ENCODE measurements around the gene CDC14A.
A peak's percentile ranks its signal among the peaks of the same experiment; 100 is the strongest.
"Not testable (repeated sequence)": the region's sequence is repeated elsewhere in the genome, so short reads cannot be mapped to it uniquely, and the experiment has no call there.

CDC14A gene, protein sequence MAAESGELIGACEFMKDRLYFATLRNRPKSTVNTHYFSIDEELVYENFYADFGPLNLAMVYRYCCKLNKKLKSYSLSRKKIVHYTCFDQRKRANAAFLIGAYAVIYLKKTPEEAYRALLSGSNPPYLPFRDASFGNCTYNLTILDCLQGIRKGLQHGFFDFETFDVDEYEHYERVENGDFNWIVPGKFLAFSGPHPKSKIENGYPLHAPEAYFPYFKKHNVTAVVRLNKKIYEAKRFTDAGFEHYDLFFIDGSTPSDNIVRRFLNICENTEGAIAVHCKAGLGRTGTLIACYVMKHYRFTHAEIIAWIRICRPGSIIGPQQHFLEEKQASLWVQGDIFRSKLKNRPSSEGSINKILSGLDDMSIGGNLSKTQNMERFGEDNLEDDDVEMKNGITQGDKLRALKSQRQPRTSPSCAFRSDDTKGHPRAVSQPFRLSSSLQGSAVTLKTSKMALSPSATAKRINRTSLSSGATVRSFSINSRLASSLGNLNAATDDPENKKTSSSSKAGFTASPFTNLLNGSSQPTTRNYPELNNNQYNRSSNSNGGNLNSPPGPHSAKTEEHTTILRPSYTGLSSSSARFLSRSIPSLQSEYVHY

DNA sequence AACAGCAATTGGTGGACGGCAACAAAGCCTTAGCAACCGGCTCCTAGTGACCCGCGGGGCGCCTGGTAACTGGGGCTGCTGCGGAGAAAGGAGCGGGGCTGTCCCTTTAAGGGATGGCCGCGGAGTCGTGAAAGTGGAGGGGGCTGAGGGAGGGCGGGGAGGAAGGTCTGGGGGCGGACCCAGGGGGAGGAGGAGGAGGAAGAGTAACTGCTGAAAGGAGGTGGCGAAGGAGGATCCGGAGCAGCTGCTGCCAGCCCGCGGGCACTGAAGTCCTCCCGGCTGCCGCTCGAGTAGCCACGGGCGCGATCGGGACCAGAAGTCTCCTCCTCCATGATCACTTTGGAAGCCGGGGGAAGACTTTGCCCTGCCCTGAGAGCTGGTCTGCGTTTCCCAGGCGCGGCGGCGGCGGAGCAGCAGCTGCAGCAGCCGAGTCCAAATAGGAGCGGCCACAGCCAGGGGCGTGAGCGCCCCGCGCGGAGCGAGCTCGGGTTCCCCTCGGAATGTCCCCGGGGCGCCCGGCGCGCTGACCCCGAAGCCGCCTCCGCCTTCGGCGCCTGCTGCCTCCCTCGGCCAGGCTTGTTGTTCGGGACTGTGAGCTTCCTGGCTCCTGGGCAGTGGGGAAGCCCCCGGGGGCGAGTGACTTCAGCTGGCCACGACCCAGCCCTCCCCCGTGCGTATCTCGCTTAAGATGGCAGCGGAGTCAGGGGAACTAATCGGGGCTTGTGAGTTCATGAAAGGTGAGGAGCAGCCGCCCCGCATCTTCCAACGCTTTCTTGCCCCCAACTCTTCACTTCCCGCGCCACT lies at the start of gene CDC14A:
CDC14A (plus strand) TSS at position 240 of the 804 bp plus-strand sequence; CDS start at position 689, 449 bp downstream.
- DNase-seq (ENCODE audit: low read depth, low spot score): peak; percentile 69

DNA sequence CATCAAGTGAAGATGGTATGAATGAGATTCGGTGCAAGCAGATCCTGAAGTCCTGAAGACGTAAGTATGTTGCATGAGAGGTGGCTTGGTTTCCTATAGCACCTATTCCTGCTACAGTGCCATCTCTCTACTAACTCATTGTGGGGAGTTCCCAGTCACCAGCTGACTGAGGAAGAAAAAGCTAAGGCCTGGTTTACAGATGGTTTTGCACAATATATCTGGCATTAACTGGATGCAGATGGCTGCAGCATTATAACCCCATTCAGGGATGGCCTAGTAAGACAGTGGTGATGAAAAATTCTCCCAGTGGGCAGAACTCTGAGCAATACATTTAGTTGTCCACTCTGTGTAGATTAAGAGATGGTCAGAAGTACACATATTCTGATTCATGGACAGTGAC lies 49.6 kb upstream of the CDC14A start:
- no peak for DNase-seq (ENCODE audit: low read depth, low spot score)

DNA sequence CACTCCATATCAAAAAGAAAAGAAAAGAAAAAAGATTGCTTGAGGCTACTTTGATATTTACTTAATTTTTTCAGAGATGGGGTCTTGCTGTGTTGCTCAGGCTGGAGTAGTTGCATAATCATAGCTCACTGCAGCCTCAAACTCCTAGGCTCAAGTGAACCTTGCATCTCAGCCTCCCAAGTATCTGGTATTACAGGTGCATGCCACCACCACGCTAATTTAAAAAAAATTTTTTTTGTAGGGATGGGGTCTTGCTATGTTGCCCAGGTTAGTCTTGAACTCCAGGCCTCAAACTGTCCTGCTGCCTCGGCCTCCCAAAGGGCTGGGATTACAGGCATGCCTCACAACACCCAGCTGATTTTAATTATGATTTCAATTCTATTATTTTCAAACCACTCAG lies 48.1 kb upstream of the CDC14A start:
- no peak for DNase-seq (ENCODE audit: low read depth, low spot score)

DNA sequence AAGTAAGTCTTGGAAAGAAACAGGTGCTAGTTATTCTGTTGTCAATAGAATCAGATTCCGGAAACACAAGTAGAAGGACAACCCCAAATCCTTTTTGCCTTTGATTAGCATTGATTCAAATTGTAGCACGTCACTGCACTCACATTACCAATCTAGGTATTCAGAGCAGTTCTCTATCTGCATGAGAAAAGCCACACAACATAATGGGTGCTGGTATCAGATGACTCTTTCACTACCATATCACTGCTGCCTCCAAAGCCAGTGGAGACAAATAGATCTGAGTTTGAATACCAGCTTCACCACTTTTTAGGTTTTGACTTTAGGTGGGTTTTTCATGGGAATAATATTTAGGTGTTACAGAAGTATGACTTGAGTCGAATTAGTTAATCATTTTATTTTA lies 47.4 kb upstream of the CDC14A start:
- no peak for DNase-seq (ENCODE audit: low read depth, low spot score)

DNA sequence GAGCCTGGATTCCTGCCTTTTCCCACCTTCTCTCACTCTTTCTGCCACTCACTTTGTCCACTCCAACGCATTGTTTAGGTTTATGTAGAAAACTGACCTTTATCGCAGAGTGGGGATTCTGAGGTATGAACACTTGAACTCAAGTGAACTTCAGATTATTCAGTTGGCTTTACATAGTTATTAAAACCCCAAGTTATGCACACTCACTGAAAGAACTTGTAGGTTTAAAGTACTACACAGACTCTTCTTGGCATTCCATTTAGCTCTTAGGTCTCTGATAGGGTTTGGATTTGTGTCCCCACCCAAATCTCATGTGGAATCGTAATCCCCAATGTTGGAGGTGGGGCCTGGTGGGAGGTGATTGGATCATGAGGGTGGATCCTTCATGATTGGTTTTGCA lies 46.4 kb upstream of the CDC14A start:
- no peak for DNase-seq (ENCODE audit: low read depth, low spot score)

DNA sequence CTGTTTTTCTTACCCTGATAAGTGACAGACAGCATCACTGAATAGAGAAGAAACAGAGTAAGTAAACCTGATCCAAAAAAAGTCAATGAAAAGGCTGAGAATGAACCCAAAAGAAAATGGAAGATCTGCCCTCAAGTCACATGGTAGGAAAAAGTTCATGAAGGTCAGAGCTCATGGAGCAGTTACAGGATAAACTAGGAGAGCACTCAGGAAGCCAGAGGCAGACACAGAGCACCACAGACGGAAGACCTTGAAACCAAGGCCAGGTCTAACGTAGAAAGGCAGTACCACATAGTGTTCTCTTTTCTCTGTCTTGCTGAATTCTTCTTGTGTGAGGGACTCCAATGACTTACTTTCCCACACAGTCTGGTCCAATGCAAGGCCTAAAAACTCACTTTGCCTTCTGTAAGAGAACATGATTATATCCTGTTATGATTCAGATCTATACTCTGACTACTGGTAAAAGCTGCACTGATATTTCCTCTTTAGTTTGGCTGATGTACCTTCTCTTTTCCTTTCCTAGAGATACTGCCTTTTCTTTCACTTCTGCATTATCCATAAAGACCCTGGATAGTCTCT lies 45.5 kb upstream of the CDC14A start:
- DNase-seq (ENCODE audit: low read depth, low spot score): no peak

DNA sequence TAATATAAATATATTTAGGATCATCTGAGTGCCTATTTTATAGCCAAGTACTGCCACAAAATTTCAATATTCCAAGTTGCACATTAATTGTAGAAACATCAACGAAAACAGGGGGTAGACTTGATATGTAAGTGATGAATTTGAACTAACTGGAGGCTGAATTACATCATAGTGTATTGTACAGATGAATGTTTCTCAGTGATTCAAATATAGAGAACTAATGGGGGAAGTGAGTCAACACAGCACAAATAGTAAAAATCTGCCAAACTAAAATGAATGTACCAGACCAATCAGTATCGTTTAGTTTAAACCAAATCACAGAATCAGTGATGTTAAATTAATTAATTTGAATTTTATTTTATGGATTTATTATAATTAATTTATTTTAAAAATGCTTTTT lies 43.5 kb upstream of the CDC14A start:
- DNase-seq (ENCODE audit: low read depth, low spot score): no peak

DNA sequence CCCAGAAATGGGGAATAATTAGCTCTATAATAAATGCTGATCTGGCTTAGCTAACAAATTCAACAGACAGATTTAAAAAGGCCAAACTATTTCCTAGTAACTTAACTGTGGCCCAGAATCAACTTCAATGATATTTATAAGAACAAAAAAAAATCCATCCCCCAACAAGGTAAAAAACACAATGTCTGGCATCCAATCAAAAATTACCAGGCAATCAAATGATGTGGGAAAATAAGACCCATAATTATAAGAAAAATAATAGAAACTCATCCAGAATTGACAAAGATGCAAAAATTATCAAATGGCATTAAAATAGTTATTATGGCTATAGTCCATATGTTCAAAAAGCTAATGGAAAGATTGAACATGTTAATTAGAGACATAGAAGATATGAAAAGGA lies 42.4 kb upstream of the CDC14A start:
- no peak for DNase-seq (ENCODE audit: low read depth, low spot score)

DNA sequence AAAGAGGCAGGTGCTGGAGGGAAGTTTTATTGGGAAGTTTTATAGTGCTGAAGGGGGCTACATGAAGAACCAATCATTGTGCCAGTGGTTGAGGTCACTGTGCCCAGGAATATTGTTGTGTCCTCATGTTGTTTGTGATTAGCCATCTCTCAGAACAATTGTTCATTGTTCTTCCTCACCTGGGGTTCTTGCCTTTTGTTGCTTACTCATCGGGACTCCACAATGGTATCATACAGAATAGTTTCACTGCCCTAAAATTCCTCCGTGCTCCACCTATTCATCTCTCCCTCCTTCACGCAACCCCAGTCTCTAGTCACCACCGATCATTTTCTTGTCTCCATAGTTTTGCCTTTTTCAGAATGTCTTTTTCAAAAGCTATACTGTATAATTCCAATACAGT lies 38.9 kb upstream of the CDC14A start:
- DNase-seq (ENCODE audit: low read depth, low spot score): no peak

DNA sequence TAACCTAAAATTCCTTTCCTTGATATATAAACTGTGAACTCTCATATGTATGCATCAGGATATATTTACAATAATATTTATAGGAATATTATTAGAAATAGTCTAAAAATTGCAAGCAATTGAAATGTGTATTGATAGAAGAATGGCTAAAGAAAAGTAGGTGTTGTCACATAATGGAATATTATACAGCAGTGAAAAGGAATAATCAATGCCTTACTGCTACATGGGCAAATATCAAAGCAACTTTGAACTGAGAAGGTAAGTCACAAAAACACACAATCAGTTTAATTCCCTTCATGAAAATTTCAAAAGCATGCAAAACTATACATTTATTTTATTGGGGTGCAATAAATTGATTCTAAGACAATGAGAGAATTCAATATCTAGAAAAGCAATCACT lies 35.7 kb upstream of the CDC14A start:
- DNase-seq (ENCODE audit: low read depth, low spot score): no peak

DNA sequence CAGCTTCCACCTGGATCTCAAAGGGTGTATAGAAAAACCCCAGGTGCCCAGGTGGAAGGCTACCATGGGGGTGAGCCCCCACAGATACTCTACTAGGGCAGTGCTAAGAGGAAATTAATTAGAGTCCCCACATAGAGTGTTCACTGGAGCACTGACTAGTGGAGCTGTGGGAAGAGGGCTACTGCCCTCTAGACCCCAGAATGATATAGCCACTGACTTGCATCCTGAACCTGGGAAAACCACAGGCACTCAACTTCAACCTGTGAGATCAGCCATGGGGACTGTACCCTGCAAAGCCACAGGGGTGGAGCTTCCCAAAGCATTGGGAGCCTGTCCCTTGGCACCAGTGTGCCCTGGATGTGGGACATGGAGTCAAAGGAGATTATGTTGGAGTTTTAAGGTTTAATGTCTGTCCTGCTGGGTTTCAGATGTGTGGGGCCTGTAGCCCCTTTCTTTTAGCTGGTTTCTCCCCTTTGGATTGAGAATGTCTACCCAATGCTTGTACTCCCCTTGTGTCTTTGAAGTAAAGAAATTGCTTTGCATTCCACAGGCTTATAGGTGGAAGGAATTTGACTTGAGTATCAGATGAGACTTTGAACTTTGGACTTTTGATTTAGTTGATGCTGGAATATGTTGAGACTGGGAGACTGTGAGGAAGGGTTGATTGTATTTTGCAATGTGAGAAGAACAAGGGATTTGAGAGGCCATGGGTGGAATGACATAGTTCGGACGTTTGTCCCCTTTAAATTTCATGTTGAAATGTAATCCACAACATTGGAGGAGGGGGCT lies 31.8 kb upstream of the CDC14A start:
- DNase-seq (ENCODE audit: low read depth, low spot score): no peak

DNA sequence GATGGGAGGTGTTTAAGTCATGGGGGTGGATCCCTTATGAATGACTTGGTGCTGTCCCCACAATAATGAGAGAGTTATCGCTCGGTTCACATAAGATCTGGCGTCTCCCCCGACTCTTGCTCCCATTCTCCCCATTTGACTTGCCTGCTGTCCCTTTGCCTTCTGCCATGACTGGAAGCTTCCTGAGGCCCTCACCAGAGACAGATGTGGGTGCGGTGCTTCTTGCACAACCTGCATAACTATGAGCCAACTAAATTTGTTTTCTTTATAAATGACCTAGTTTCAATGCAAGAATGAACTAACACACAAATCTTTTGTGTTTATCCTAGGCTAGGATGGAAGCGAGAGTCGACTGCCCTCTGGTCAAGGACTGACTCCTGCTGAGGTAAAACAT lies 31.2 kb upstream of the CDC14A start:
- DNase-seq (ENCODE audit: low read depth, low spot score): no peak

DNA sequence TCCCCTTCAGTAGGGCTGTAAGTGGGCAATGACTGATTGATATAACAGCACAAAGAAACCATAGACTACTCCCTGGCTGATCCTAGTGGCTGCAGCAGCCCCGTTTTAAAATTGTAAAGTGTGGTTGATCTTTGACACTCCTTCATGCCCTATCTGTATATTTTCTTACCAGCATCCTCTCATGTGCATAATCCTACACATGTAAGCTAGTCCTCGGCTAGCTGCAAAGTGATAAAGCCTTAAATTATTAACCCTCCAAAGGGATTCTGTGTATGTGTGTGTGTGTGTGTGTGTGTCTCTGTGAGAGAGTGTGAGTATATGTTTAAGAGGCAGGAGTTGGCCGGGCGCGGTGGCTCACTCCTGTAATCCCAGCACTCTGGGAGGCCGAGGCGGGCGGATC lies 30.8 kb upstream of the CDC14A start:
- no peak for DNase-seq (ENCODE audit: low read depth, low spot score)

DNA sequence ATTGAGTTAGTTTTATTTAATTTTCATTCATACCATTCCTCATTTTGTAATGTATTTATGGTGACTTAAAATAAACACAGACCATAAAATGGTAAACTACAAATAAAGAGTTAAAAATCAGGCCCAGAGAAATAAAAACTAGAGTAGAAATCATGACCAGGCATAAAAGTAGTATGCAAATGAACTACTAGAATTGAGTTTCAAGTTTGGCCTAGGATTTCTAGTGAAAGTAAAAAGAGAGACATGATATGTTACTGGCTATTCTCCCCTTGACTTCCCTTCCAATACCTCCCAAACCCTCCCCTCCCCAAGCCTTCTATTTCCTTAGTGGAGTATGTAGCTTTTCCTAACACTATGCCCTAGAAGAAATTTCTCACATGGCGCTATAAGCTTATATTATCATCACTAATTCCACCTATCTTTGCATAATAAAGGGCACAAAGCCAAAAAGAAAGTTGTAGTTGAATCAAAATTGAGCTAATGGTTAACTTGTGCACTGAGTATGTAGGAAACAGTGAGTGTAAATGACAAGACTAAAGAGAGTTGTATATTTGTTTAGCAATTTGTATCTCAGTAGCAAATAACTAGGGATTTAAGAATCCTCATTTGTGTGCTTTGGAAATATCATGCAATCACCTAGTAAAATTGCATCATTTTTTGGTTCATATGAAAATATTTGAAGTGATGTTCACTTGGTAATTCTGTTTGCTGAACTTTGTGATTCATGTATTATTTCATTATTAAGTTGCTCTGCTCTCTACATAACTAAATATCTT lies 29.7 kb upstream of the CDC14A start:
- DNase-seq (ENCODE audit: low read depth, low spot score): no peak

DNA sequence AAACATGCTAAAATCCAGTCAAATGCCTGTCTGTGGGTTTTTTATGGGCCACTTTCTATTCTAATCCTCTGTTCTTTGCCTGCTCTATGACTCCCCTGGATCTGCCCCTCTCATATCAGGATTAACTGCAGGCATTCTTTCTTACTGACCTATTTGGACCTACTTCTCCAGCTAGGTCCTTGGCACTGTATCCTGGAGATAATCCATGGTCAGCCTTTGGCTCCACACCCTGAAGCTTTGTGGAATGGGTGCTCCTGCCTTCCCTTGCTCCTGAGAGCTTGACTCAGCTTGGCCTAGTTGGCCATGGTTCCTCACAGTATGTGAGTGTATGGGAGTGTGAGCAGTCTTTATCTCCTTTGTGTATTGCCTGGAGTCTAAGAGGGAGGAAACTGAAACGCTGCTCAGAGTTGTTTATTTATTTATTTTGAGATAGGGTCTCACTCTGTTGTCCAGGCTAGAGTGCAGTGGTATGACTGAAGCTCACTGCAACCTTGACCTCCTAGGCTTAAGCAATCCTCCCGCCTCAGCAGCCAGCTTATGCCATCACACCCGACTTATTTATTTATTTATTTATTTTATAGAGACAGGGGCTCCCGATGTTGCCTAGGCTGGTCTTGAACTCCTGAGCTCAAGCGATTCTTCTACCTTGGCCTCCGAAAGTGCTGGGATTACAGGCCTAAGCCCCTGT lies 28.7 kb upstream of the CDC14A start:
- DNase-seq (ENCODE audit: low read depth, low spot score): no peak

DNA sequence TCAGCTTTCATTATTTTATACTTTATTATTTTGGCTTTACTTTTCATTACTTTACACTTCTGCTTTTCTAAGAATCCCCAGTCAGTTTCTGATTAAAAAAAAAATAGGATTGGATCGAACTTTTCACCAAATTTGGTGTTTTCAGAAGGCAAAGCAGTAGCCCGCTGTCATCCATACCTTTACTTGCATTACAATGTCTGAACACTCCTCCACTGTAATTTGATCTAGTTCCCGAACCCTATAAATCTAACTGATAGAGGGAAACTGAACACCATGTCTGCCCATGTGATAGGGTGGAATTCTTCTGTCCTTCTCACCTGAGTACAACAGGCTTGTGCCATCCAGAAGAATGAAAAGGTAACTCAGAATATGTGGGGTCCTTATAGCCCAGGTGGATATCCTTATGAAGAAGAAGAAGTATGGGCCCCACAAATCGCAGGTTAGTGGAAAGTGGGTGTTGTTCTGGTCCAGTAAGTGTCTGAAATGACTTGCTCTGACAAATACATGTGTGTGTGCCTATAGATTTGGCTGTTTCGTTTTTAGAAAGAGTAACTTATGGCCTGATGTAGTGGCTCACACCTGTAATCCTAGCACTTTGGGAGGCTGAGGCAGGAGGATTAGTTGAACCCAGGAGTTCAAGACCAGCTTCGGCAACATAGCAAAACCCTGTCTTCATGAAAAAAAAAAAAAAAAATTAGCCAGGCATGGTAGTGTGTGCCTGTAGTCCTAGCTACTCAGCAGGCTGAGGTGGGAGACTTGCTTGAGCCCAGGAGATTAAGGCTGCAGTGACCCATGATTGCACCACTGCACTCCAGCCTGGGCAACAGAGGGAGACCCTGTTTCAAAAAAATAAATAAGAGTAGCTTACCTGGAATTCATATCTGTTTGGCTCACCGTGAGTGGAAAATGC lies 26.6 kb upstream of the CDC14A start:
- no peak for DNase-seq (ENCODE audit: low read depth, low spot score)

DNA sequence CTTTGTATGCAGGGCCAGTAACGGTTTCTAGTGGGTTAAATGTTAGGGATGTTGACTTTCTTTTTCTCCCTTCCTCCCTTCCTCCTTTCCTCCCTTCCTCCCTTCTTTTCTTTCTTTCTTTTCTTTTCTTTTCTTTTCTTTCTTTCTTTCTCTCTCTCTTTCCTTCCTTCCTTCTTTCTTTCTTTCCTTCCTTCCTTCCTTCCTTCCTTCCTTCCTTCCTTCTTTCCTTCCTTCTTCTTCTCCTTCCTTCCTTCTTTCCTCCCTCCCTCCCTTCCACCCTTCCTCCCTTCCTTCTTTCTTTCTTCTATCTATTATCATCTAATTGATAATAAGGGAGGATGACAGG lies 26.0 kb upstream of the CDC14A start:
- not testable (repeated sequence) for DNase-seq (ENCODE audit: low read depth, low spot score)

DNA sequence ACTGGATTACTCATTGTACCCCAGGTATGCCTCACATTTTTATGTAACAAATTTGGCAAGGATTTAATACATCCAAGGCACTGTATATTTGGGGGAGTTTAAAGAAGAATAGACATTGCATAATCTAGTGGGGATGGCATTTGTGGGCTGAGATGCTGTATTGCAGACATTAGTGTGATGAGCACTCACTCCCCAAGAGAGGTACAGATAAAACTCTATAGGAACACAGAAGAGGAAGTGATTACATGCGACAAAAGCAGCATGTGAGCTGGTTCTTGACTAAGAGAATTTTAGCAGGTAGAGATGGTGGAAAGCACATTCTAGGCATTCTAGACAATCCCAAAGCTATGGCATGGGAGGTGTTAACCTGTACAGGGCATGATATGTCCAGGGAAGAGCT lies 24.2 kb upstream of the CDC14A start:
- no peak for DNase-seq (ENCODE audit: low read depth, low spot score)

DNA sequence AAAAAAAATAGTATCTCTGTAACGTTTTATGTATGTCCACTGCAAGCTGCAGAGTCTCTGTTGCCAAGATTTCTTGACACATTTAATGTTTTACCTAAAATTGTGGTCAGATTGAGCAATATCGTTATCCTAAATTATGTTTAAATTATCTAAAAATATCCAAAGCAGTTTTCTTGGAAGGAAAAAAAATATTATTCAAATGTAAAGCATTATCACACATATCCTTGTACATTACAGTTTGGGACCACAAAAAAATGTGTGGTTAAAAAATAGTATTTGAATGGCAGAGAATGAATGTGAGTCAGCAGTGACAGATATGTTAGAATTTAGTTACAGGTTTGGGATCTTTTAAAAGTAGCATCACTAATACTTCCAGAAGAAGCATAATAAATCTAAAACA lies 21.2 kb upstream of the CDC14A start:
- not testable (repeated sequence) for DNase-seq (ENCODE audit: low read depth, low spot score)

Data from activated naive CD8-positive, alpha-beta T cell treated with anti-CD3 and anti-CD28 coated beads, Interleukin-2, amount 50 U/mL, for 16 hours (primary cell).